H1 (cell line): Measurements from ENCODE around the gene NSD2. TPM values are rescaled to one million over a fixed set of nuclear protein-coding genes. Genes with fewer than 3 reads are reported as not detected.

Source experiments
- POLR2A ChIP-seq, 2 experiments: IDR thresholded peaks; 1 replicate in 1 of 2; 2 replicates in 1 of 2; pipeline ENCODE4 v1.6.1; 2011; ENCODE audit warnings: low read depth in 2 of 2, low read length in 2 of 2, mild to moderate bottlenecking in 2 of 2; ENCODE audit errors: control extremely low read depth in 1 of 2
- SP2 ChIP-seq: IDR thresholded peaks from 2 replicates; pipeline ENCODE4 v1.6.1; 2012; ENCODE audit warnings: mild to moderate bottlenecking, low read length, inconsistent platforms
- TAF7 ChIP-seq: optimal IDR thresholded peaks from 2 replicates; pipeline ENCODE3; 2011; ENCODE audit warnings: low read depth, mild to moderate bottlenecking, inconsistent platforms, low read length, moderate library complexity, borderline replicate concordance
- polyA plus RNA-seq, 7 experiments: library from polyadenylated mRNA; depleted of rRNA in 3 of 7; stranded (reverse) in 5 of 7; unstranded in 2 of 7; fragments of >200 nt in 5 of 7; fragments of 200-250 nt in 2 of 7; gene quantifications; 1 replicate in 5 of 7; 2 replicates in 1 of 7; 4 replicates in 1 of 7; pipeline versions ENCODE4 v1.2.1 to v1.2.3, GENCODE V29; 2011 to 2013; ENCODE audit warnings: missing spikeins in 2 of 7, mixed read lengths in 2 of 7
- total RNA-seq: library from RNA; stranded (reverse); fragmentation: NEBNext Ultra II Directional; extraction: Animal tissue kit (Norgen Biotek cat#: 25700); gene quantifications from 2 replicates; pipeline ENCODE4 v1.2.1, GENCODE V29; 2021
- TF ChIP-seq, protein P1 (sequence below): IDR thresholded peaks from 2 replicates; pipeline ENCODE4 v1.6.1; 2011; ENCODE audit warnings: low read length, improper control_type of control experiment

NSD2 gene
- total and polyA plus RNA-seq, 2 of the 8 experiments (the other 6 are each of a cell fraction or from before 2014, with no cell fraction given) = 26.7 to 129 TPM

DNA sequence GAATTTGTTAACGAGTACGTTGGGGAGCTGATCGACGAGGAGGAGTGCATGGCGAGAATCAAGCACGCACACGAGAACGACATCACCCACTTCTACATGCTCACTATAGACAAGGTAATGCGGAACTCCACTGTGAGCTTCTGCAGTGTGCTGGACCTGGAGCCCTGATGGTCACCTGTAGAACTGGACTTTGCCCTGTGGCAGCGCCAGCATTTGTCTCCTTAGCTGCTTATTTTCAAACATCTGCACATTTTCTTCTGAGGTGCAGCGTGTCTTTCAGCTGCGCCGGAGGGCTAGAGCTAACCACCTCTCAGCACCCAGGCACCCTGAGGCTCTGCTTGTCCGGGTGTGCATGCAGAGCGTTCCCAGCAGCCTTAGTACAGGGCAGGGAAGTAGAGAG lies 89.8 kb downstream of the NSD2 start (continued):
- TF ChIP-seq TAF7 = no peak
- TF ChIP-seq SP2 = no peak
- no peak for TF ChIP-seq POLR2A (IDR thresholded peaks at IDR 0.05; ENCODE audit: control extremely low read depth in 1 of 2, low read depth in 2 of 2, low read length in 2 of 2)
- TF ChIP-seq, protein P1, sequence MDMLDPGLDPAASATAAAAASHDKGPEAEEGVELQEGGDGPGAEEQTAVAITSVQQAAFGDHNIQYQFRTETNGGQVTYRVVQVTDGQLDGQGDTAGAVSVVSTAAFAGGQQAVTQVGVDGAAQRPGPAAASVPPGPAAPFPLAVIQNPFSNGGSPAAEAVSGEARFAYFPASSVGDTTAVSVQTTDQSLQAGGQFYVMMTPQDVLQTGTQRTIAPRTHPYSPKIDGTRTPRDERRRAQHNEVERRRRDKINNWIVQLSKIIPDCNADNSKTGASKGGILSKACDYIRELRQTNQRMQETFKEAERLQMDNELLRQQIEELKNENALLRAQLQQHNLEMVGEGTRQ = no peak
